HG03025 (cell line): ENCODE results near the gene TMEM43.
"Not testable (repeated sequence)": the region's sequence is repeated elsewhere in the genome, so short reads cannot be mapped to it uniquely, and the experiment has no call there.

Source experiments
- ATAC-seq: cut with Tn5 transposase; IDR thresholded peaks from one replicate; pipeline ENCODE4 v1.9.1; 2021; ENCODE audit warnings: mild to moderate bottlenecking, moderate library complexity; ENCODE audit not compliant: unreplicated experiment, low FRiP score

Gene TMEM43, protein sequence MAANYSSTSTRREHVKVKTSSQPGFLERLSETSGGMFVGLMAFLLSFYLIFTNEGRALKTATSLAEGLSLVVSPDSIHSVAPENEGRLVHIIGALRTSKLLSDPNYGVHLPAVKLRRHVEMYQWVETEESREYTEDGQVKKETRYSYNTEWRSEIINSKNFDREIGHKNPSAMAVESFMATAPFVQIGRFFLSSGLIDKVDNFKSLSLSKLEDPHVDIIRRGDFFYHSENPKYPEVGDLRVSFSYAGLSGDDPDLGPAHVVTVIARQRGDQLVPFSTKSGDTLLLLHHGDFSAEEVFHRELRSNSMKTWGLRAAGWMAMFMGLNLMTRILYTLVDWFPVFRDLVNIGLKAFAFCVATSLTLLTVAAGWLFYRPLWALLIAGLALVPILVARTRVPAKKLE

DNA sequence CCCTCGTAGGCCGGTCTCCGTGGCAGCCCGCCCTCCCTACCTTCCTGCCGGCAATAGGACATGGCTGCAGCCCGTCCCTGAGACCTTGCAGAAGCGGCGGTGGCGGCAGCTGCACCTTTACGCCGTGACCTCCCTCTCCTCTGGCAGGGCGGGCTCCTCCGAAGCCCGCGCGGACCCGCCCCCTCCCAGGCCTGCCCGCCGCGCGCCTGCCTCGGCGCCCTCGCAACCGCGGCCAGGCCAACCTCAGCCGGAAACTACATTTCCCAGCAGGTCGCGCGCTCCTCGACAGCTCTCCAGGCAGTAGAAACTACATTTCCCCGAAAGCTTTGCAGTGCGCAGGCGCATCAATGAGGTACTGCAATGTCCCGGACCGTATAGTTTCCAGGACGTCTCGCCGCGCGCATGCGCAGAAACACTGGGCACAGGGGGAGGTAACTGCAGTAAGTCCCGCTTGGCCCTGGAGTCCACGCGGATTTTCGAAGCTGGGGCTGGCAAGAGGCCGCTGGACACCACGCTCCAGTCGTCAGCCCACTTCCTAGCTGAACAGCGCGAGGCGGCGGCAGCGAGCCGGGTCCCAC, at the start of gene TMEM43, which contains the start of gene CHCHD4:
TMEM43 (plus strand) TSS at position 438 of the 578 bp plus-strand sequence. CDS start 142 bp downstream, outside the sequence.
CHCHD4 (minus strand) TSS at position 256 of the 578 bp plus-strand sequence; CDS start at position 62, 194 bp downstream.
- peak; percentile 81 for ATAC-seq

DNA sequence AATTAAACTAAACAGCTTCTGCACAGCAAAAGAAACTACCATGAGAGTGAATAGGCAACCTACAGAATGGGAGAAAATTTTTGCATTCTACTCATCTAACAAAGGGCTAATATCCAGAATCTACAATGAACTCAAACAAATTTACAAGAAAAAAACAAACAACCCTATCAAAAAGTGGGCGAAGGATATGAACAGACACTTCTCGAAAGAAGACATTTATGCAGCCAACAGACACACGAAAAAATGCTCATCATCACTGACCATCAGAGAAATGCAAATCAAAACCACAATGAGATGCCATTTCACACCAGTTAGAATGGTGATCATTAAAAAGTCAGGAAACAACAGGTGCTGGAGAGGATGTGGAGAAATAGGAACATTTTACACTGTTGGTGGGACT, 49.6 kb upstream of the TMEM43 start:
- not testable (repeated sequence) for ATAC-seq

DNA sequence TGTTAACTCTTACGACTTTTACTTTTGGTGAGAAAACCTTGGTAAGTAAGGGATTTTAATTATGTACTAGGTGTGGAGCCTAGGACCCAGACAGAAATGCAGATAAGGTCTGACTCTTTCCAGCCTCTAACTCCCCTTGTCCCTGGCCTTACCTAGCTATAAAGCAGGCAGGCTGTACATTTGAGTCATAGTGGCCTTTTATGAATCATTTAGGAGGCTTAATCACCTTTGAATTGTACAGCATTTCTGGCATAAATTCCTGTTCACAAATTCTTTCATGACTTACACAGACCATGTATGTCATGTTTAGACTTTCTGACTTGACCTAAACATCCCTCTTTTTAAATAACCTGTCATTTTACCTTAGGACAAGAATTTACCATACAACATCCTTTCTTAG, 47.5 kb upstream of the TMEM43 start:
- no peak for ATAC-seq

DNA sequence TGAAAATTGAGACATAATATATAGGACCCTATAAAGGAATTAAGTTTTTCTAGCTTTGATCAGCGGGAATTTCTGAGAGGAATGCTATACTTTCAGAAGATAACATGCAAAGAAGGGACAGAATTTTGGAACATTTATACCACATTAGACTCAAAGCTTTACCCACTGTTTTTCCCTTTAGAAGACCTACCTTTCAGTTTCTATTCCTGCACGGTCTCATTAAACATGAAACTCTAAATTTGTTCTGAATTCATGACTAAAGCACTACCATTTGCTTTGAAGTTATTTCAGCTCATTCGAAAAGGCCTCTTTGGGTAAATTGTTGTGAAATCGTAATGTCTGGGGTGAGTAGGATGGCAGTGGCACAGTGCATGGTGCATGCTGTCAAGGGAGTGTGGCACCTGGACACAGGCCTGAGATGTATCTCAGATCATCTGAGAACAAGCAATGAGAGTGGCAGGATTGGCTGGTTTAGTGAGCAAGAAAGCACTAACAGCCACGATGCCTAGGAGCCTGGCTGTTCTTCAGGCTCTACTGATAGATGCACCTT, 42.7 kb upstream of the TMEM43 start:
- ATAC-seq: no peak

DNA sequence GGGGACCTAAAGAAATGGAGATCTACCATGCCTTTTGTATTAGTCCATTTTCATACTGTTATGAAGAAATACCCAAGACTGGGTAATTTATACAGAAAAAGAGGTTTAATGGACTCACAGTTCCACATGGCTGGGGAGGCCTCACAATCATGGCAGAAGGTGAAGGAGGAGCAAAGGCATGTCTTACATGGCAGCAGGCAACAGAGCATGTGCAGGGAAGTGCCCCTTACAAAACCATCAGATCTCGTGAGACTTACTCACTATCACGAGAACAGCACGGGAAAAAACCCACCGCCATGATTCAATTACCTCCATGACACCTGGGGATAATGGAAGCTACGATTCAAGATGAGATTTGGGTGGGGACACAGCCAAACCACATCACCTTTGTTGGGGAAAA, 37.4 kb upstream of the TMEM43 start:
- ATAC-seq: not testable (repeated sequence)

DNA sequence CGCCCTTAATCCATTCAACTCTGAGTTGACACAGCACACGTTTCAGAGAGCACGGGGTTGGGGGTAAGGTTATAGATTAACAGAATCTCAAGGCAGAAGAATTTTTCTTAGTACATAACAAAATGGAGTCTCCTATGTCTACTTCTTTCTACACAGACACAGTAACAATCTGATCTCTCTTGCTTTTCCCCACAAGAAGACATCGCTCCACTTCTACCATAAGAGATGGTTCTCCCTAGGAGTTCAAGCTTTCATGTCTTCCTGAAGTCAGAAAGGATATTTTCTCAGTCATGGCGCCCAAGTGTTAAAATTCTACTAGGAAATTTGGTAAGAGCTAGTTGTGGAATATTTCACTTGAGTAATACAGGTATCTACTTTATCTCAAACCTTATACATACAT, 32.9 kb upstream of the TMEM43 start:
- ATAC-seq: not testable (repeated sequence)

DNA sequence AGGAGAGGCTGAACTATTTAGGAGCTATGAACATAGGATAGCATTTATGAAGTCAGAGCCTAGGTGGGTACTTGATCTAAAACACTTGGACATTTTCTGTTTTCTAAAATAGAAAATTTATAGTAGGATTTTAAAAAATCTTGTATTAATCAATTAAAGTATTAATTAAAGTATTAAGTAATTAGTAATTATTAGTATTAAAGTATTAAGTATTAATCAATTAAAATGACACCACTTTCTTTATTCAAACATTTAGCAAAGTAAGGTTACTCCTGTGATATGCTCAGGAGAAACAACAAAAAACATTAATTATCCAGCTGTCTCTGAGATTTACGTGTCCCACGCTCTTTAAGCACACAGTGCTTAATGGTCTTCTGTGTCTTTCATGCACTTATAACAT, 32.4 kb upstream of the TMEM43 start:
- ATAC-seq: no peak

DNA sequence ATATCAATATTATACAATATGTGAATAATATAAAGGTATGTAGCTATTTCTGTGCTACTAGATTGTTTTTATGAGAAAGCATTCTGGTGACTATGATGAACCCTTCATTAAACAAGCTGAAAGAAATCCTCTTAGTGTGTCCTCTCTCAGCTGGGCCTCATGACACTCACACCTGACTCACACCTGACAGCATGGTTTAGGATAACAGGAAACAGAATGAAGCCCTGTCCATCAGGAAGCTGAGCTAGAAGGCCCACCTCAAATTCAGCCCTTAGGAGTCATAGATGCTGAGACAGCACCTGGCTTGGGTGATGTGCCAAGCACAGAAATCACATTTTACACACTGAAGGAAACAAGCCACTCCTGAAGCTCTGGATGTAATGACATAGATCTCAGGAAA, 31.0 kb upstream of the TMEM43 start:
- no peak for ATAC-seq

DNA sequence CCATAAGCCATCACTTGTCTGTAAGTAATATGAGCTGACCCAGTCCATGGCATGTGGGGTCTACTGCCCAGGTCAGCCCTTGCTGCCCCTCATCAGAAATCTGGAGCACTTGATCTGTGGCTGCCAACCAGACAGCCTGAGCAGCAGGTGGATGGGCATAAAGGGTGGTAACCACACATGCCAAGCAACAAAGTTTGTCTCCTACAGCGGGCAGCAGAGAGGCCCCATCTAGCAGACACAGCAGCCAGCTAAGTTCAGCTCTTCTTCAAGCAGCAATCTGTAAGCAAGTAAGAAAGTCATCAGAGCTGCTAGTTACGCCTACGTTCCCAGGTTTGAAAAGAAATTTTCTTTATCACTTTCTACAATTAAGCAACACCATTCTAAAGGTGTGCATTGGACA, 28.1 kb upstream of the TMEM43 start:
- ATAC-seq: no peak

DNA sequence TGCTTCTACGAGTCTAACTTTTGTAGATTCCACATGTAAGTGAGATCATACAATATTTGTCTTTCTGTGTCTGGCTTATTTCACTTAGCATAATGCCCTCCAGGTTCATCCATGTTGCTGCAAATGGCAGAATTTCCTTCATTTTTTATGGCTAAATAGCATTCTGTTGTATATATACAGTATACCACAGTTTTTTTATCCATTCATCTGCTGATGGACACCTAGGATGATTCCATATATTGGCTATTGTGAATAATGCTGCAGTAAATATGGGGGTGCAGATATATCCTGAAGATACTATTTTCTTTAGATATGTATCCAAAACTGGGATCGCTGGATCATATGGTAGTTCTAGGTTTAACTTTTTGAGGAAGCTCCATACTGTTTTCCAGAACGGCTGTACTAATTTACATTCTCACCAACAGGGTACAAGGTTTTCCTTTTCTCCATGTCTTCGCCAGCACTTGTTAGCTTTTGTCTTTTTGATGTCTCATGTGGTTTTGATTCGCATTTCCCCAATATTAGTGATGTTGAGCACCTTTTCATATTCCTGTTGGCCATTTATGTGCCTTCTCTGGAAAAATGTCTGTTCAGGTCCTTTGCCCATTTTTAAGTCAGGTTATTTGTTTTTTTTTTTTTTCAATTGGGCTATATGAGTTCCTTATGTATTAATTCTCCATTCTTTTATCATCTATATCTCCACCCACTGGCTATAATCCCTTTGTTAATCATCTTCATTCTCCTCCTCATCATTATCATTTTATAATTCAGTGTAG, 27.0 kb upstream of the TMEM43 start:
- no peak for ATAC-seq

DNA sequence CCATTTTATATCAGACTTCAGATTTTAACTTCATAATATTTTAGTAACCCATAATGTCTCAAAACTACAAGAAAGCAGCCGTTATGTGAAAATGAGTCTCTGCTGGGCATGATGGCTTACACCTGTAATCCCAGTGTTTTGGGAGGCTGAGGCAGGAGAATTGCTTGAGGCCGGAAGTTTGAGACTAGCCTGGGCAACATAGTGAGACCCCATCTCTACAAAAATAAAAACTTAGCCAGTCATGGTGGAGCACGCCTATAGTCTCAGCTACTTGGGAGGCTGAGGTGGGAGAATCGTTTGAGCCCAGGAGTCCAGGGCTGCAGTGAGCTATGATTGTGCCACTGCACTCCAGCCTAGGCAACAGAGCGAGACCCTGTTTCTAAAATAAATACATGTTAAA, 15.0 kb upstream of the TMEM43 start:
- ATAC-seq: not testable (repeated sequence)

DNA sequence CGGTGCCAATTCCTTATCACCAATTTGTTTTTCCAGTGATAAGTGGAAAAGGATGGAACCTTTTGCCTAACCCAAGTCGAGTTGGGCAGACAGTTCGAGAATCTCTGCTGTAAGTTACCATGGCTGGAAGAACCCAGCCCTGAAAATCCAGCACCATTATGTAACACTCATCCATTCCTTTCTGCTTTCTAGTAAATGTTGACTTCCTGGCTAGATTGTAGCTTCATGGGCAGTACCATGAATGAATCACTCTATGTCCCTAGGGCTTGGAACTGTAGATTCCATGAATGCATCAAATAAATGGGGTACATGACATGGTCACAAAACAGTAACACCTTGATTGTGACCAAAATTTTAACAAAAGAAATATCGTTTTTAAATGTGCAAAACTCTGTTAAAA, 14.2 kb upstream of the TMEM43 start:
- ATAC-seq: no peak

DNA sequence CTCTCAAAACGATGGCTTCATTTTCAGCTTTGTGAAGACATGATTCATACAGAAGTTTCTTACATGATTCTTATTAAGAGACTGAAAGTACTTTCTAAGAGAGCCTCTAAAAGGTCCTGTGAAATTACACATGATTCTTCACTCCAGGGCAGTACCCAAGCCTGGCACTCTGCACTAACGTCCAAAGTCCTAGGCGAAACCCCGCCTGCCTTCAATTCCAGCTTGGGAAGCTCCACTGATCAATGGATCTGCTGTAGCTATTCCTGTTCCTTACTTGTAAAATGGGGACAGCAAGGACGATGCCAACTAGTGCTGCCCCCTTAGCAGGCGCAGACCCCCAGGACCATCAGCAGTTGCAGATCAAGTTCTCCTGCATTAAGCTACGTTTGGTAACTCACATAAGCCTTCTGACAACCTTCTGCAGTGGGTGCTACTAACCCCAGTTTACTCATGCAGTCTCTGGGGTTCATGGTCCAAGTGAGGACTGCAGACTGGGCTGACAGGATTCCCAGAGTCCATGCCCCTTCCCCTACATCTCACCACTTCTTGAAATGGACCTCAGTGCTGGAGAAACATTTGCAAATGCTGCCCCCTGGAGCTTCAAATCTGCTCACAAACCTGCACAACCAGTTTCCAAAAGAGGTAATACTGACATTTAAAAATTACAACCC, 10.8 kb upstream of the TMEM43 start:
- ATAC-seq: no peak

DNA sequence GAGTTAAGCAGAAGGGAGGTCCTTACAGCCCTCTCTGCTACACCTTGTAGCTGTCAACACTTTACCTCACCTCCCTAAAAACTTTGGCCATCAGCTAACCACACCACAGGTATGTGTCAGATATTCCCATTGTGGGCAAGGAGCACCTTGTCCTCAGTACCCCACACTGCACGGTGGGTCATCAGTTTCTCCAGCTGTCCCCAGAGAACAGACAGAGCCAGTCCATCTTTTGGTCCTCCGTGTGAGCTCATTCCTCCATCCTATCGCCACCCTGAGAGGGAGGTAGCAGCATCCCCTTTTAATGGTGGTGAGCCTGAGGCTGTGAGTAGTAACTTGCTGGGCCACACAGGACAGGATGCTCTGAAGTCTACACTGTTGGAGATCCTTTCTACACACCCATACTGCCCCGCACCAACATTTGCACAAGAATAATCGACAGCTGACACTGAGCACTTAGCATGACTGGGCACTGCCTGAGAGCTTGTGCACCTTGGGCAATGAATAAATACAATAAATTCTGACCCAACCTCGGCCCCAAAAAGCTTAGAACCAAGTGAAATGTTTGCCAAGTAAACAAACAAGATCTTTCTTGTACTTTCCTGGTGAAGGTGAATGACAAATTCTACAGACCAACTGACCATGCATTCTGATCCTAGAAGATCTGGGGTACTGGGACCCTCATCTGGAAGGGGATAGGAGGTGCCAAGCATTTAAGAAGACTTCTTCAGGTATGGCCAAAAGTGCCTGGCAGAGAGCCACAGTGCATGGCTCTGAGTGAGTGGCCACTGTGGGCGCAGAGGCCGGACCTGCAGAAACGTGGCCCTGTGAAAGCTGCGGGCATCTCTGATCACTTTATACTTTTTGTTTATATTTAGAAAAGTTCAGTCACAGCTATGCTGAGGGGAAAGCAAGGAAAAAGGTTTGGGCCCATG, 7.1 kb upstream of the TMEM43 start:
- no peak for ATAC-seq

DNA sequence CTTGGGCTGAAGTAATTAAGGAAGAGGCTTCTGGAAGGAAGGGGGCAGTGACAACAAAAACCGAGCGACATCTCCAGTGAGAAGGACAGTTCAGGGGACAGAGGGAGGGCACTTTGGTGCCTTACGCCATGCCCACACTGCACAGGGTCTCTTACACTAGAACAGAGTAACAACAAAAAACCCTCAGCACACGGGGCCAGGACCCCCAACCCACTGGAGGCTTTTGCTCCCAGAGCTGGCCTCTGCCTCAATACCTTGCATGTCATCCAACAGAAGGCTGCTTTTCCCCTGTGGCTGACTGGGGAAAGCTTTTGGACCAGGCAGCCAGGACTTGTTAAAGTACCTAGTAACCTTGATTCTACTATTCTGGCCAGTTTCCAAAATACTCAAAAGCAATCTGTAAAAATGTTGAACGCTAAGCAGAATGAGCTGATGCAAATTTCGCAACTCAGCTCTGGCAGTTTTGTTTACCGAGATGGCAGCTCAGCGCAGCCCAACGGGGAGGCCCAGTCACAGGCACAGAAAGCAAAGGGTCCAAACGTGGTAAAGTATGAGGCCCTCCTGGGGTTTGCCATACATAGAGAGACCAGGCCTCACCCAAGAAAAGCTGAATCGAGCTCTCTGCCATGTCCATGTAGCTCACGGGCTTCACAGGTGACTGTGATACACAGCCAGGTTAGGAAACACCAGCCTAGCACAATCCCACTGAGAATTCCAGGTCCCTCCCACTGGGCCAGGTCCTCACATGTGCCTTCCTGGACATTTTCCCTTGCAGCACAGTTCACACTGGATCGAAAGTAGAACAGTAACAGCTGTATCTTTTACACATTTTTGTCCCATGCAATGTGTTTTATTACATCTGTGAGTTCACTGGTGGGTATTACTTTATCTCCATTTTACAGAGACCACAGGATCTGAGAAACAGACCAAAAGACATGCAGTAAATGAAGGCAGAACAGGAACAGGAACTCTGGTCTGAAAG, 6.2 kb upstream of the TMEM43 start:
- no peak for ATAC-seq

DNA sequence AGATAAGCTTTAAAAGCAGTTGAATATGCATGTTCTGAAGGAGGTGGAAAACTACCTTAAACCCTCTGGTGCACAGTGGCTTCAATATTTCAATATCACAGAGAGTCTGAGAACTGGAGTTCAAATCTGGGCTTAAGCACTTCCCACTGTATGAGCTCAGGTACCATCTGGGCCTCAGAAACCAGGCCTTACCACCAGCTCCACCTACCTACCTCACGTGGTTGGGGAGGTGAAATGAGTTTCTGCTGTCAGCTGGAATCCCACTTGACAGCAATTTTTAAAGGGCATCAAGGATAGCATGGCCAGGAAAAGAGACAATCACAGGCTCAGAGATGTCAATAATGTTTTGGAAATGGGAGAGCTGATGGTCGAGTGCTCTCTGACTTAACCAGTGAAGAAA, 5.2 kb upstream of the TMEM43 start:
- no peak for ATAC-seq

DNA sequence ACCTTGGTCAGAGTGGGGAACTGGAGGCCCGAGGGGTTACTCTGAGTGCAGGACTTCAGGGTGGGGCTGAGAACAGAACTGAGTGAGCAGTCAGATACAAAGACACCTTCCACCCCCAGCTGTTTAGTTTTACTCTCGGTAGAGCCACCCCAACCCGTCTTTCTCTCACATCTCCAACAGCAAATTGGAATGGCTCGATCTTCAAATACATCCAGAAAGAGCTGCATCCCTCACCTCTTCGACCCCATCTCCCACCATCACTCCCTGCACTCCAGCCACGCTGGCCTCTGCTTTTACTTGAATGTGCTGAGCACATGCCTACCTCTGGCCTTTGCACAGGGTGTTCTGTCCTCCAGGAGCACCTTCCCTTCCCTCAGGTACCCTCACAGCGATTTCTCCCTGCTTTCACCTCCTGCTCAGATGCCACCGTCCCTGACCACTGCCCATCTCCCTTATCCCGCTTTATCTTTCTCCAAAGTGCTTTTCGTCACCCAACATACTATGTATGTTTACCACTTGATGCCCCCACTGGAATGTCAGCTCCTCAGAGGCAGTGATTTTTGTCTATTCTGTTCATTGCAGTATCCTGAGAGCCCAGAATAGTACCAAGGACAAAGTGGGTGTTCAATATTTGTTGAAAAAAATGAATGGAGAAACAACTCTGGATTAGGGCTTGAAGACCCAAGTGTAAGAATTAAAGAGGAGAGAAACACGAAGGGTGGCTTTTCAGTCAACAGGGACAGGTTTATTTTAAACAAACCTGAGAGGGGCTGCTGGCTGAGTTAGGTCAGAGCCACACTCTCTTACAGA, 4.5 kb upstream of the TMEM43 start:
- no peak for ATAC-seq
